Activated B cell treated with CpG ODN at 0.5 μM for 24 hours (primary cell): ENCODE measurements around the gene ANO8. TPM values are rescaled to one million over a fixed set of nuclear protein-coding genes. Genes with fewer than 3 reads are reported as not detected.
A peak's percentile ranks its signal among the peaks of the same experiment; 100 is the strongest.

Experiments
- ATAC-seq: fragments of 200-7000 bp; cut with Tn5 transposase; one replicate; pipeline ENCODE4 v1.10.0; 2021; ENCODE audit warnings: low read depth, mild to moderate bottlenecking, moderate library complexity
- CTCF ChIA-PET: fragments of 350-600 bp; sonication (Branson Sonifier 250); formaldehyde crosslinking; loops from one replicate; lab custom pipeline; 2021; ENCODE audit warnings: antibody characterized with exemption; lab: Charles Lee
- POLR2A ChIA-PET: fragments of 350-600 bp; sonication (Branson Sonifier 250); formaldehyde crosslinking; loops from one replicate; lab custom pipeline; 2021; ENCODE audit warnings: antibody characterized with exemption; lab: Charles Lee
- DNase-seq: peaks from one replicate; pipeline ENCODE4 v3.0.0; 2022
- H3K27ac Mint-ChIP-seq: one replicate; pipeline ENCODE4 v1.8.0; 2020; ENCODE audit warnings: mixed read lengths
- H3K27me3 Mint-ChIP-seq: one replicate; pipeline ENCODE4 v1.8.0; 2021; ENCODE audit warnings: mixed read lengths
- H3K36me3 Mint-ChIP-seq: one replicate; pipeline ENCODE4 v1.8.0; 2021; ENCODE audit warnings: low read depth, mixed read lengths
- H3K4me1 Mint-ChIP-seq: one replicate; pipeline ENCODE4 v1.8.0; 2021; ENCODE audit warnings: mixed read lengths
- H3K4me3 Mint-ChIP-seq: one replicate; pipeline ENCODE4 v1.8.0; 2020; ENCODE audit warnings: mild to moderate bottlenecking, mixed read lengths
- H3K9me3 Mint-ChIP-seq: one replicate; pipeline ENCODE4 v1.8.0; 2020; ENCODE audit warnings: mixed read lengths
- CTCF ChIP-seq: fragments of 200-600 bp; IDR thresholded peaks from one replicate; pipeline ENCODE4 v1.8.0; 2022; ENCODE audit warnings: antibody characterized with exemption, mild to moderate bottlenecking
- intact Hi-C: fragments of 100-400 bp; cut with micrococcal nuclease; formaldehyde crosslinking; loops from one replicate; pipeline ENCODE4 v1.15.1; 2024
- total RNA-seq: library from RNA; stranded (reverse); gene quantifications from 2 replicates; pipeline ENCODE4 v1.2.3, GENCODE V29; 2022

ANO8 gene
- total RNA-seq, 1 donor from 2014 or later: 2.2 TPM

GRCh38 chr19:17331045-17331558, 3.6 kb downstream of the ANO8 start:
- ChIA-PET CTCF (no interaction called here), POLR2A (interaction anchor here (0.6 to 1.2 kb wide), 3 partner anchors 22 to 103 kb away, joined by 3 to 4 read pairs (median 3); partner anchors contain the start of gene DDA1)
- TF ChIP-seq CTCF: no peak
- intact Hi-C loops: loop anchor here (10.0 kb wide), 1 partner anchor 424 kb away; the partner anchor contains the start of gene FCHO1
- ATAC-seq (no peak), DNase-seq (no peak)
- peaks cover 30% of the 10 kb centered on the region for H3K4me1 Mint-ChIP-seq
- no peak overlapping the region for H3K4me3 Mint-ChIP-seq
- no peaks in the 10 kb centered on the region for H3K36me3 Mint-ChIP-seq
- H3K27ac Mint-ChIP-seq: no peak overlapping the region
- peaks cover 6% of the 10 kb centered on the region for H3K27me3 Mint-ChIP-seq
- no peaks in the 10 kb centered on the region for H3K9me3 Mint-ChIP-seq

GRCh38 chr19:17330262-17331044, 4.2 kb downstream of the ANO8 start:
- DNase-seq (no peak), ATAC-seq (no peak)
- intact Hi-C loops: loop anchor here (10.0 kb wide), 1 partner anchor 424 kb away; the partner anchor contains the start of gene FCHO1
- Mint-ChIP-seq H3K4me1 (peaks cover 28% of the 10 kb centered on the region), H3K27me3 (peaks cover 6% of the 10 kb centered on the region), H3K36me3 (no peaks in the 10 kb centered on the region), H3K4me3 (peak overlapping the region; percentile 35), H3K9me3 (no peaks in the 10 kb centered on the region), H3K27ac (no peak overlapping the region)
- TF ChIP-seq CTCF: no peak
- ChIA-PET CTCF (no interaction called here), POLR2A (interaction anchor here (0.6 to 1.2 kb wide), 3 partner anchors 21 to 102 kb away, joined by 3 to 4 read pairs (median 3); partner anchors contain the start of gene DDA1)

GRCh38 chr19:17329366-17330261, 5.0 kb downstream of the ANO8 start:
- intact Hi-C loops: loop anchor here (10.0 kb wide), 1 partner anchor 425 kb away; the partner anchor contains the start of gene FCHO1
- H3K4me3 Mint-ChIP-seq: peak overlapping the region; percentile 35
- CTCF ChIA-PET: no interaction called here

More at GRCh38 chr19:17329366-17330261, 5.0 kb downstream of the ANO8 start:
- POLR2A ChIA-PET: interaction anchor here (3.5 kb wide), 1 partner anchor 20 kb away, joined by 24 read pairs; the partner anchor contains the start of gene DDA1
- Mint-ChIP-seq H3K4me1 (peaks cover 21% of the 10 kb centered on the region), H3K27me3 (peaks cover 6% of the 10 kb centered on the region), H3K36me3 (no peaks in the 10 kb centered on the region), H3K9me3 (no peaks in the 10 kb centered on the region), H3K27ac (no peak overlapping the region)
- no peak for ATAC-seq
- TF ChIP-seq CTCF: no peak
- DNase-seq: no peak
